ENCODE results near the gene GABRD.

Gene GABRD

GRCh38 chr1:2068951-2069350 is 49.8 kb downstream of the GABRD start:
- H3K9me3 ChIP-seq (ENCODE audit: severe bottlenecking) = no peaks in the 10 kb centered on the region
- TF ChIP-seq CTCF (IDR thresholded peaks at IDR 0.05; ENCODE audit: low read depth, low read length) = no peak
- H3K36me3 ChIP-seq = peaks cover 12% of the 10 kb centered on the region
- no peak for DNase-seq
- H3K4me3 ChIP-seq (ENCODE audit: low read depth, low read length) = no peak overlapping the region
- H3K27me3 ChIP-seq (ENCODE audit: insufficient read depth, low read depth, severe bottlenecking) = no peaks in the 10 kb centered on the region
- H3K27ac ChIP-seq = no peak overlapping the region

GRCh38 chr1:2070016-2070415 is 50.9 kb downstream of the GABRD start:
- no peaks in the 10 kb centered on the region for H3K27me3 ChIP-seq (ENCODE audit: insufficient read depth, low read depth, severe bottlenecking)
- no peak for DNase-seq
- no peak overlapping the region for H3K27ac ChIP-seq
- TF ChIP-seq CTCF (IDR thresholded peaks at IDR 0.05; ENCODE audit: low read depth, low read length) = no peak
- peaks cover 5% of the 10 kb centered on the region for H3K36me3 ChIP-seq
- no peak overlapping the region for H3K4me3 ChIP-seq (ENCODE audit: low read depth, low read length)
- no peaks in the 10 kb centered on the region for H3K9me3 ChIP-seq (ENCODE audit: severe bottlenecking)

- Histone ChIP-seq H3K27me3 (ENCODE audit: insufficient read depth, low read depth, severe bottlenecking) (no peaks in the 10 kb centered on the region), H3K9me3 (ENCODE audit: severe bottlenecking) (no peaks in the 10 kb centered on the region), H3K4me3 (ENCODE audit: low read depth, low read length) (no peak overlapping the region), H3K27ac (no peak overlapping the region), H3K36me3 (peaks cover 4% of the 10 kb centered on the region)
- no peak for DNase-seq
- TF ChIP-seq CTCF (IDR thresholded peaks at IDR 0.05; ENCODE audit: low read depth, low read length) = no peak
Observed at GRCh38 chr1:2070800-2071530, 51.8 kb downstream of the GABRD start.

GRCh38 chr1:2072109-2072806 is 53.1 kb downstream of the GABRD start:
- no peaks in the 10 kb centered on the region for H3K27me3 ChIP-seq (ENCODE audit: insufficient read depth, low read depth, severe bottlenecking)

DNA sequence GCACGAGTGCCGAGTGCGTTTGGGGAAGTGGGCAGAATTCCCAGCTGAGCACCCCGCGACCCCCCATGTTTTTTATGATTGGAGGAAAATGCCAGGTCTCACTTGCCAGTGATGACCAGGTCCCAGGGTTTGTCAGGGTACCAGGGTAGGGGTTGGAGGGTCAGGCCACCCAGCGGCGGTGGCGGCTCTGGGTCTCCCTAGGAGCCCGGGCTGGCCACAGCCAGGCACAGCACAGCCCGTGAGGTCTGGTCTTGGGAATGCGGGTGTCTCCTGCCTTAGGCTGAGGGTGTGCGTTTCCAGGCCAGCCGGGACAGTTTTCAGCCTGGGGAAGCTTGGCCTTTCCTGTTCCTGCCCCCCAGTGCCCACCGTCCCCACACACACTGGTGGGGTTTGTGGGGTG is 53.7 kb downstream of the GABRD start:
- peaks cover 4% of the 10 kb centered on the region for H3K9me3 ChIP-seq (ENCODE audit: severe bottlenecking)
- no peak for DNase-seq
- no peak overlapping the region for H3K4me3 ChIP-seq (ENCODE audit: low read depth, low read length)
- TF ChIP-seq CTCF (IDR thresholded peaks at IDR 0.05; ENCODE audit: low read depth, low read length) = no peak
- no peaks in the 10 kb centered on the region for H3K27me3 ChIP-seq (ENCODE audit: insufficient read depth, low read depth, severe bottlenecking)
- peaks cover 10% of the 10 kb centered on the region for H3K36me3 ChIP-seq
- H3K27ac ChIP-seq = no peak overlapping the region

More at GRCh38 chr1:2072109-2072806, 53.1 kb downstream of the GABRD start:
- Histone ChIP-seq H3K27ac (no peak overlapping the region), H3K4me3 (ENCODE audit: low read depth, low read length) (no peak overlapping the region), H3K36me3 (peaks cover 5% of the 10 kb centered on the region), H3K9me3 (ENCODE audit: severe bottlenecking) (no peaks in the 10 kb centered on the region)
- DNase-seq = no peak
- TF ChIP-seq CTCF (IDR thresholded peaks at IDR 0.05; ENCODE audit: low read depth, low read length) = no peak
